AG10803 (cell line): ENCODE data around the gene HSPA1A.
"Not testable (repeated sequence)": the region's sequence is repeated elsewhere in the genome, so short reads cannot be mapped to it uniquely, and the experiment has no call there.

Experiments used
- DNase-seq: peaks from one replicate; pipeline ENCODE4 v3.0.0; 2010; ENCODE audit warnings: low read depth
- H3K4me3 ChIP-seq: 2 replicates; pipeline ENCODE4 v1.5.1; 2011; ENCODE audit warnings: mild to moderate bottlenecking, low read length, control low read depth
- CTCF ChIP-seq: conservative IDR thresholded peaks from 2 replicates; pipeline ENCODE4 v1.5.1; 2011; ENCODE audit warnings: mild to moderate bottlenecking, low read length, control low read depth, inconsistent platforms

HSPA1A gene

GRCh38 chr6:31836047-31836473 lies 20.7 kb downstream of the HSPA1A start:
- no peak for TF ChIP-seq CTCF
- no peak for DNase-seq
- H3K4me3 ChIP-seq: peak overlapping the region; percentile 94

GRCh38 chr6:31836474-31837368 lies 21.4 kb downstream of the HSPA1A start:
- TF ChIP-seq CTCF: peak; percentile 25; the same call in 1 of the 2 replicates
- peak; percentile 34 for DNase-seq
- H3K4me3 ChIP-seq: peak overlapping the region; percentile 94

GRCh38 chr6:31837369-31838113 lies 22.2 kb downstream of the HSPA1A start:
- DNase-seq: no peak
- peak overlapping the region; percentile 94 for H3K4me3 ChIP-seq
- no peak for TF ChIP-seq CTCF

GRCh38 chr6:31838114-31838553 lies 22.8 kb downstream of the HSPA1A start:
- DNase-seq: not testable (repeated sequence)
- H3K4me3 ChIP-seq: peak overlapping the region; percentile 94

GRCh38 chr6:31838968-31839367 lies 23.6 kb downstream of the HSPA1A start:
- no peak overlapping the region for H3K4me3 ChIP-seq
- DNase-seq: no peak
- no peak for TF ChIP-seq CTCF

GRCh38 chr6:31839779-31840126 lies 24.4 kb downstream of the HSPA1A start:
- H3K4me3 ChIP-seq, DNase-seq: not testable (repeated sequence)

GRCh38 chr6:31842053-31842452 lies 26.7 kb downstream of the HSPA1A start:
- TF ChIP-seq CTCF: no peak
- no peak for DNase-seq
- no peak overlapping the region for H3K4me3 ChIP-seq

GRCh38 chr6:31844507-31844906 lies 29.2 kb downstream of the HSPA1A start:
- H3K4me3 ChIP-seq: no peak overlapping the region
- no peak for TF ChIP-seq CTCF
- DNase-seq: no peak
